ENCODE data around the gene COA4.
"Not testable (repeated sequence)": the region's sequence is repeated elsewhere in the genome, so short reads cannot be mapped to it uniquely, and the experiment has no call there.

COA4 gene

DNA sequence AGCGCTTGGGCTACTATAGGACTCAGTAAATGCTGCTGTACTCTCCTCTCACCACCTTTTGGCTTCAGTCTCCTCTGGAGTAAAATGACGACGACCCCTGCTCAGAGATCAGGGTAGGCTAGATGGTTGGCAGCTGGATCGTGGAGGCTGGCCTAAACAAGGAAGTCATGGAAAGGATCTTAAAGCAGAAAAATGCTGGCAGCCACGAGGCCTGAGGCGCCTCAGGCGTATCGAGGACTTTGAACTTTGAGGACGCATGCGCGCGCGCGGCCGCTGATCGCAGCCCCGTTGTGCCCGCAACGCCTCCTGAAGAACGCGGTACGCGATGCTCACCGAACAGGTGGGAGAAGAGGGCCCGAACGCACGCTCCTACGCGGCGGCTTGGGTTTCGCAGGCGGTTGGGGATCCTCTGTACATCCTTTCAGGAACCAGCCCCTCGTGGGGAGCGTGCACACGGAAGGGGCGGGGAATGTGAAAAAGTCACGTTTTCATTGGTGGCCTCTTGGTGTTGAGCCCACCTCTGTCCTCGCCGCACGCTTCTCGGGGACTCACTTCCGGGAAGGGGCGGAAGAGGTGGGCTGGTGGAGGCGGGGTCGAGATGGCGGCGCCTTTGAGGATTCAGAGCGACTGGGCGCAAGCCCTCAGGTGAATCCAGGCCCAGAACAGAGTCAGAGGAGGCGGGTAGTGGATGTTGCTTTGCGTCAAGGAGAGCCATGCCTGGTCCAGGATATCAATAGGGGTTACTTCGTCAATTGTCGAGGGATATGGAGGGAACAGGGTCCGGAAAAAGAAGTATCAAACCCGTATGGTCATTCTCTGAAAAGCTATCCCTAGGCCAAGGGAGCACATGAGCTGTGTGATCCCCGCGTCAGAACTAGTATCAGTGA is at the start of gene COA4, which contains the start of gene PAAF1:
Gene COA4 (minus strand): TSS at position 423 of the 887 bp plus-strand sequence. CDS start 3,468 bp downstream, outside the sequence.
Gene PAAF1 (plus strand): TSS at position 576 of the 887 bp plus-strand sequence. CDS start 23 bp downstream, at position 599.
- peak; percentile 64 to 96 (median 90) for DNase-seq

DNA sequence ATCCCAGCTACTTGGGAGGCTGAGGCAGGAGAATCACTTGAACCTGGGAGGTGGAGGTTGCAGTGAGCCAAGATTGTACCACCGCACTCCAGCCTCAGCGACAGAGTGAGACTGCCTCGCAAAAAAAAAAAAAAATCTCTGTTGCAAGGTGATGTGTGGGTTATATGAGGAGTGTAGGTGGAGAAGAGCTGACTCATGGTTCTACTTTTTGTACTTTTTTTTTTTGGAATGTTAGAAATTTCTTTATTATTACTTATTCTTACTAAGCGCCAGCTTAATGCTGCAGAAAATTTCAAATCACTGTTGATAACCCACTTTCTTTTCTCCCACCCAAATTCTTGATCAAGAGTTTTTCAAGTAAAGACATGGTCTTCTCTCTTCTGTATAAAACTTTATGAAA is 44.5 kb upstream of the COA4 start:
- no peak for DNase-seq

DNA sequence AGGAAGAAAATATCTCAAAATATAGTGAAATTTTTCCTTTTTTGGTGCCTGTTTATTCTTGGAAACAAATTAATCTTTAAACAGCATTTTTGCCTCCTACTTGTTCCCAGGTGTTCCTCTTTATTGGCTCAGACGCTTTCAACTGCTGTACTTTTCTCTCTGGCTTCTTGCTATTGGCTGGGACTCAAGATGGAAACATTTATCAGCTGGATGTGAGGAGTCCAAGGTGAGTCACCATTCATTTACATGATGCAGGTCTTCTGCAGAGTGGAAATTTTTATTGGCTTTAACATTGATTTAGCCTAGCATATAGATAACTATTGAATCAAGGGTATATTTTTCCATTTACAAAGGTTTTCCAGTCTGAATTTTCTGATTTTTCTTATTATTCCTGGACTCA is 39.8 kb upstream of the COA4 start:
- DNase-seq, result no peak

GRCh38 chr11:73914284-73914683 is 37.6 kb upstream of the COA4 start:
- DNase-seq, result no peak

DNA sequence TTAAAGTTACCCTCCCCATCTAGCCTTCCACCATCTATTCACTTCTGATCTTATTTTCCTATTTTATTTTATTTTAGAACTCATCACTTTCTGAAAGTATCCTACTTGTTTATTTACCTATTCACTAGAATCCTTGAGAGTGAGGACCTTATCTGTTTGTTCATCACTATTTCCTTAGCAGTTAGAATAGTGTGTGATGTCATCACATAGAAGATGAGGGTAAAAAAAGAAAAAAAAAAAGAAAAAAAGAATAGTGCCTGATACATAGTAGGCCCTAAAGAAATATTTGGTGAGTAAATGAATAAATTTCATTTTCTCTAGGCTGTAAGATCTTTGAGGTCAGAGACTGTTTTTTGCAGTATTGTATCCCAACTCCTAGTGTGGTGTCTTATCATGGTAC is 36.8 kb upstream of the COA4 start:
- no peak for DNase-seq

GRCh38 chr11:73912026-73912425 is 35.4 kb upstream of the COA4 start:
- no peak for DNase-seq

DNA sequence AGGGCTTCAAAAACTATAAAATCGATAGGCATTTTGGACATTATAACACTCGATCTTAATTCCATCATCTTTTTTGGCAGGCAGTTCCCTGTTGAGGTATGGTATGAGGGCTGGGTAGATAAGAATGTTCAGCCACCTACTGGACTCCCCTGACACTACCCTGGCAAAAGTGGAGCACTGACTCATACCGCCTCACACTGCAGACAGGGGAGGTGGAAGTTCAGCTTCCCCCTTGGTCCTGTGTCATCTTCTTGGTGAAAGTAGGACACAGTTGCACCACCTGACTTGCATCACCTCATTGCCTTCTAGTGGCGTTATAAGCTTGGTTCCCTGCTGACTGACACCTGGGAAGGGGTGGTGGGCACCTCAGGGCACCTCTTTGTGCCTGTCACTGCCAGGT is 30.5 kb upstream of the COA4 start:
- DNase-seq, result no peak

GRCh38 chr11:73902303-73902702 is 25.7 kb upstream of the COA4 start:
- no peak for DNase-seq

GRCh38 chr11:73894725-73895335 is 18.2 kb upstream of the COA4 start:
- no peak for DNase-seq

- DNase-seq, result no peak
Observed at GRCh38 chr11:73893041-73893440, 16.4 kb upstream of the COA4 start.

- DNase-seq, result no peak
Observed at GRCh38 chr11:73889536-73889935, 12.9 kb upstream of the COA4 start.

DNA sequence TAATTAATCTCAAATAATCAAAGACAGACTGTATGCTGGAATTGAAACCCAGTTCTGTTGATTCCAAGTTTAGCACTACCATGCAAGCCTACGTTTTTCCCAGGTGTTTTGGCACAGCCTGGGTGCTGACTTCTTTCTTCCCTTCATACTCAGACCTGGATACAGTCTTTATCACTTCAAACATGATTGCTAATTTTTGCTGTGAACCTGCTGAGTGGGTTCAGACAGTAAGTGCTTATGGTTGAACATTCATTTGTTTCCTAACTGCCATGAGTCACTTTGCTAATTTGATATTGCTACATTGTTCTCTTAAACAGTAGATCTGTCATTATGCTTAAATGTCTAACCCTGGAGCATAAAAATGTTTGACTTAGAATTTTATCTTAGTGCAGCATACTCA is 12.4 kb upstream of the COA4 start:
- no peak for DNase-seq

- DNase-seq, result no peak
Observed at GRCh38 chr11:73888244-73888643, 11.6 kb upstream of the COA4 start.

- no peak for DNase-seq
Observed at GRCh38 chr11:73883856-73884255, 7.2 kb upstream of the COA4 start.

DNA sequence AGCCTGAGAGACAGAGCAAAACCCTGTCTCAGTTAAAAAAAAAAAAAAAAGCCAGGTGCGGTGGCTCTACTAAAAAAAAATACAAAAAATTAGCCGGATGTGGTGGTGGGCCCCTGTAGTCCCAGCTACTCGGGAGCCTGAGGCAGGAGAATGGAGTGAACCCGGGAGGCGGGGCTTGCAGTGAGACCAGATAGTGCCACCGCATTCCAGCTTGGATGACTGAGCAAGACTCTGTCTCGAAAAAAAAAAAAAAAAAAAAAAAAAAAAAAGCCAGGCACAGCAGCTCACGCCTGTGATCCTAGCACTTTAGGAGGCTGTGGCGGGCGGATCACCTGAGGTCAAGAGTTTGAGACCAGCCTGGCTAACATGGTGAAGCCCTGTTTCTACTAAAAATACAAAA is 3.8 kb upstream of the COA4 start:
- DNase-seq, result not testable (repeated sequence)

GRCh38 chr11:73878771-73879170 is 2.1 kb upstream of the COA4 start:
- DNase-seq, result no peak

DNA sequence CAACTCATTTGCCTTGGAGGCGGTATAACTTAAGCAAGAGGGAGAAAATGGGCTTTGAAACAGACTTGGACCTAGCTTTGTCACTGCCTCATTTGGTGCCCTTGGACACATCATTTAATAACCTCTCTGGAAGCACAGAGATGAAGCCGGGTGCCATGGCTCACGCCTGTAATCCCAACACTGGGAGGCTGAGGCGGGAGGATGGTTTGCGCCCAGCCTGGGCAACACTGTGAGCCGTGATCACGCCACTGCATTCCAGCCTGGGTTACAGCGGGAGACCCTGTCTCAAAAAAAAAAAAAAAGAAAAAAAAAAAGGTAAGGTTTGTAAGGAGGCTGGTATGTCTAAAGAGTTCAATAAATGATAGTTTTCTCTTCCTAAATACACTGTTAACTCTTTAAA is 806 bp downstream of the COA4 start:
- DNase-seq, result no peak

- no peak for DNase-seq
Observed at GRCh38 chr11:73875380-73875779, 1.3 kb downstream of the COA4 start.

DNA sequence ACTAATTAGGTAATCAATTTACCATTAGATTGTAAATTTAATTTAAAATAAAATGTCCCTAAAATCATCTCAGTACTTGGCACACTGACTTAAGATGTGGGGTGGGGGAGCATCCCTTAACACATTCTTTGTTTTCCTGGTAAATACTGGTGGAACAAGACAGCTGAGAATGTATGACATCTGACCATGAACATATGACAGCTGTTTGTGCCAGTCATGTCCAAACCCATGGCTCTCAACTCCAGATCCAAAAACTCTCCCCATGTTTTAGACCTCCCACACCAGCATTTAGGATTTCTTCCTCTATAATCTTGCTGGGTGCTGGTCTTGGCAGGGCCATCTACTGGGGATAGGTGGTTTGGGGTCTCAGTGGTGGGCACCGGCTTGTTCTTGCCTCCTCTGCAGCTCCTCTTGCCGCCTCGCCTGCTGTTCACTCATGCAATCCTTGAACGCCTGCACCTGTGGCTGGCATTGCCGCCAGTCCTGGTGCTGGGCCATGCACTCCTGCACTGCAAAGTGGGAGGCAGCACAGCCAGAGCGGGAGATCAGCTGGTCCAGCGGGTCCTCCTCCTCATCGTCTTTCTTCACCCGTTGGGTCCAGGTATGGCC is 3.8 kb downstream of the COA4 start:
- DNase-seq, result no peak

GRCh38 chr11:73870261-73870660 is 6.4 kb downstream of the COA4 start:
- DNase-seq, result no peak

DNA sequence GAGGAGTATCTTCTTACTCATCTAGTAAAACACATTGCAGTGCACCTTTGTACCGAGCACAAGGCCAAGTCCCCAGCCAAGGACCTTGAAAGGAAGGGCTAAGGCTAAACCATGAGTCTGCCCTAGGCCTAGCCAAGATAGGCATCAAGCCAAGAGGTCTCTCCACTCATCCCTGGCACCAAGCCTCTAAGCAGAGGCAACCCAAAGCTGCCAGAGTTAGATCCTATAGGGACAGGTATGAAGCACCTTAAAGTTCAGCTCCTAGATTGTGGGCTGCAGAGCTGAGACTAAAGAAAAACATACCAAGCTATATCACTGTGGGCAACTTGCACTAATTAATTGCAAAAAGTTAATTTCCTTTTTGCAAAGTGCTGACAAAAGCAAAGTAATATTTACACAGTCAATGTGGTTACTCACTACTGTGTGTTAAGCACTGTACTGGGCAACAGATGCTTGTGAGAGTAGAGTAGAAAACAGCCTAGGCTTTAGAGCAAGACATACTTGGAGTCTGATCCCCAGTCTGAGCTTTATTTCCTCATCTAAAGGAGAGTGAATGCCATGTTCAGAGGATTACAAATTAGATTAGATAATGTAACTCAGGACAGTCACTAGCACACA is 7.2 kb downstream of the COA4 start:
- no peak for DNase-seq

DNA sequence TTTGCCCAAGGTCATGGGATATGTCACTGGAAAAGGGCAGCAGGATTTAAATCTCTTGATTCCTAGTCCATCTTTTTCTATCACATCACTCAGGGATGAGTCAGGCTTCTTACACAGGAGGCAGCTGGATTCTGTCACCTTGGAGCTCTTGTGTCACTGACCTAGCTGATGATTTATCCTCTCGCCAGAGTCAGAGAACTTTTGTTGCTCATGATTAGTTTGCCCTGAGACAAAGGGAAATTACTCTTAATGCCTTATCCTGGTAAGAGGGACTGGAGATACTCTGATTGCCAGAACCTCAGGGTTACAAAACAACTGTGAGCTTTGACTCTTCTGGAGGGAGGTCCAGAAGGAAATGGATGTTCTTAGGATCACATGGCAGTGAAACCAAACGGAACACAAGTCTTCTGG is 10.1 kb downstream of the COA4 start:
- no peak for DNase-seq

- no peak for DNase-seq
Observed at GRCh38 chr11:73866095-73866579, 10.5 kb downstream of the COA4 start.

Measured in C1 segment of cervical spinal cord (tissue), 14 donors.